HG02938 (cell line): ENCODE measurements around the gene RAB1B.

Experiments
- ATAC-seq: cut with Tn5 transposase; IDR thresholded peaks from one replicate; pipeline ENCODE4 v1.9.1; 2021; ENCODE audit warnings: mild to moderate bottlenecking, moderate library complexity; ENCODE audit not compliant: unreplicated experiment

RAB1B gene

DNA sequence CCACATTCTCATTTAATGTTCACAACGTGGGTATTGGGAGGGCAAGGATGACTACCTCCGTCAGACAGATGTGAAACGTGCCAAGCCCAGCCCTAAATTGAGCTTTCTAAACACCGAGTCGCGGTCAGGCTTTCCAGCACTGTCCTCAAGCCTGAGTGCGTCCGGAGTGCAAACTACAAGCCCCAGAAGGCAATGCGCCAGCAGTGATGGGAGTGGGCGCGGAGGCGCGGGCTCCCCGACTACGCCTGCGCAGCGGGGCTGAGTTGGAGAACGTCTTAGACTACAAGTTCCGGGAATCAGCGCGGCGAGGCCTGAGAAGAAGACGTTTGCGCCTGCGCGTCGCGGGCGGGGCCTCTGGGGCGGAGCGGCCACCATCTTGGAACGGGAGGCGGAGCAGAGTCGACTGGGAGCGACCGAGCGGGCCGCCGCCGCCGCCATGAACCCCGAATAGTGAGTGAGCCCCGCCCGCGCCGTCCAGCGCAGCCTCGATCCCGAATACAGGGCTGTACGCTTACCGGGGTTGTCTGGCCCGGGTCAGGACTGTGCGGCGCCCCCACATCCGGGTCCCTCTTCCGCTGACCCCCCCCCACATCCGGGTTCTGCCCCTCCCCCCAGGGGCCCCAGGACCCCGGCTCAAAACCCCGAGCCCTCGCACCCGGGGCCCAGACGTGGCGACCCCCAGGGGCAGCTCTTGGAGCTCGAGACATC is at the start of gene RAB1B:
RAB1B (plus strand) TSS at position 396 of the 708 bp plus-strand sequence; CDS start at position 437, 41 bp downstream.
- peak; percentile 63 for ATAC-seq

- no peak for ATAC-seq
Measured at GRCh38 chr11:66218846-66219620, 49.4 kb upstream of the RAB1B start.

DNA sequence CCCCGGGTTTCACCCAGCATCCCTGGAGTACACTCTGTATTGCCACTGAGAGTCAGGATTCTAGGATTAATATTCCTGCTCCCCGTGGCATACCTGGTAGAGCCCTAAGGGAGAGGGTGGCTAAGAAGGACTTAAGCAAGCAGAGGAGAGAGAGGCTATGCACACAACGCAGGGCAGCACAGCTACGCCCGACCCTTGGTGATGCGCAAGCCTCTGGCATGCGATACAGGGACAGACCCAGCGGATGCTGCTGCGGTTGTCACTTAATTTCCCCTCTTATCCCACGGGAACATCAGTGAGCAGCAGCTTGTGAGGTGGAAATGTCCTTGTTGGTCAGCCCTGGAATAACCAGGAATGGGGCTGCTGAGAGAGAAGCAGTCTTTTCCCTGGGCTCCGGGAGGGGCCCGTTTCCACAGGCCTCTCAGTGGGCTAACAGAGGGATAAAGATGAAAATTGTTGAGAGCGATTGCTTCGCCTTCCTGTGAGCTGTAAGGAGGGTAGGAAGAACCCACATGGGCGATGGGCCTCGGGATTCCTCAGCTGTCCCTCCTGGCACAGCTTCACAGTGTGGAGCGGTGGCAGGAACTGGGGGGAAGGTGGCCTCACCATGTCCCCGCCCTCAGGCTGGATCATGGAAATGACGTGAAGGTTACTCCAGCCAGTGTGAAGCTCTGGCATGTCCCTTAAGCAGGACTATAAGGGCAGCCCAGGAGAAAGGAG is 48.4 kb upstream of the RAB1B start:
- ATAC-seq = no peak

DNA sequence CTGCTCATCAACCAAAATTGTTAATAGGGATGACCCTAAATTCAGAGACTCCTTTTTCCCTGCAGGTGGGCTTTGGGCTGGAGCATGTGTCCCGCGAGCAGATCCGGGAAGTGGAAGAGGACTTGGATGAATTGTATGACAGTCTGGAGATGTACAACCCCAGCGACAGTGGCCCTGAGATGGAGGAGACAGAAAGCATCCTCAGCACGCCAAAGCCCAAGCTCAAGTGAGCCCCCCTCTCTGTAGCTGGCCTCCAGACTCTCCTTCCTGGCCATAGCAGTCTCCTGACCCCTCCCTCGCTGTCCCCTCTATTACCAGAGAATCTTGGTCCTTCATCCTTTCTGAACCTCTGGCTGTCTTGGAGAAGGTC is 47.9 kb upstream of the RAB1B start:
- ATAC-seq = no peak

- ATAC-seq = no peak
Measured at GRCh38 chr11:66221012-66221411, 47.4 kb upstream of the RAB1B start.

DNA sequence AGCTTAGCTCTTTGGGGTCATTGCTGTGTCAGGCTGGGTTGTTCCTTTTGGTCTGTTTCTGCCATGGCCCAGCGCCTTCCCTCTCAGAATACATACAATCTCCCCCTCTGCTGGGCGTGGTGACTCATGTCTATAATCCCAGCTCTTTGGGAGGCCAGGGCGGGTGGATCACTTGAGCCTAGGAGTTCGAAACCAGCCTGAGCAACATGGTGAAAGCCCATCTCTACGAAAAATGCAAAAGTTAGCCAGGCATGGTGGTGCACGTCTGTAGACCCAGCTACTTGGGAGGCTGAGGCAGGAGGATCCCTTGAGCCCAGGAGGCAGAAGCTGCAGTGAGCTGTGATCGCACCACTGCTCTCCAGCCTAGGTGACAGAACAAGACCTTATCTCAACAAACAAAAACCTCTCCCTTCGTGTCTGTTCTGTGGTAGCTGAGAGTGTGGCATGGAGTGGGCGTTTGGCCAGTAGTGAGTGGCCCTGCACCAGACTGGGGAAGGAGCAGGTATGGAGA is 46.7 kb upstream of the RAB1B start:
- ATAC-seq = no peak

DNA sequence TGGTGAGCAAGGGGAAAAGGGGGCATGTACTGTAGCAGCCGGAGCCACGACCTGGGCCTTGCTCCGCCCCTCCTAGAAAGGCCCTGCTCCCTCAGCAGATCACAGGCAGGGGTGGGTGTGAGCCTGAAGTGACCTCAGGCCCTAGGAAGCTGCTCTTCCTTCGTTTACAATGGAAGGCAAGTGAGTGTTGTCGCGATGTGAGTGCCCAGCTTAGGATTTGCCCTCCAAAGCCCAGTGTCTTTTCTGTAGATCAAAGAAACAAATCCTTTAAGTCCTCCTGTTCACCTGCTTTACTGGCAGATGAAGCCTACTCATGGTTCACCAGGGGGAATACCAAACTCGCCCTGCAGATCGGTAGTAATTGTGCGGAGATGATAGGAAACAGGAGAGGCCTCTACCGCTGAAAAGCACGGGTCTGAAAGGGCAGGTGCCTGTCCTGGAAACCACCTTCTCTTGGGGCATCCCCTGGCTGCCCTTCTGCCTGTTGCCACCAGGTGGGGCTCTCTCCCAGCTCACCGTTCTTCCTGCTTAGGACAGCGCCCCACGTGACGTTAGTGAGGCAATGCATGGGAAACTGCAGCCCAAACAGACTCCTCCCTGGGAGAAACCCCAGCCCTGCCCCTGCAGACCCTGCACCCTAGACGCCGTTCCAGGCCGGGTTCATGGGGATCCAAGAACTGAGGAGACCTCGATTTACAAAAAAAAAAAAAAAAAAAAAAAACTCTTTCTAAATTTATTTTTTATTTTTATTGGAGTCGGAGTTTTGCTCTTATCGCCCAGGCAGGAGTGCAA is 45.9 kb upstream of the RAB1B start:
- peak; percentile 70 for ATAC-seq

GRCh38 chr11:66224226-66224855 is 44.1 kb upstream of the RAB1B start:
- no peak for ATAC-seq

DNA sequence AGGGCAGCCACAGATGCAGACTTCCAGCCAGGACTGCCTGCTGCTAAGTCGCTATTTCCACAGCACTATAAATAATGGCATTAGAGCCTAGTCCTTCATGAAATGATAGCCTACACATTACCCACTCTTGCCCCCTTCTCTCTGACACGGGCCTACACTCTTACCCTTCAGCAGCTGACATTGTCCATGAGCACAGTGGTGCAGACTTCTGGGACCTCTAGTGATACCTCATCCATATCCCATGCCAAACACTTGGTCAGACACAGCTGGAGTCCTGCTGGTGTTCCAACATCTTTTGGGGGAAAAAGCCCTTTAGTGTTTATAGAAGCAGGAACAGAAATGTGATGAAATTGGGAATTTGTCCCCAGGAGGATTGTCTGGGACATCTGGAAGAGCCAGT is 43.4 kb upstream of the RAB1B start:
- no peak for ATAC-seq

DNA sequence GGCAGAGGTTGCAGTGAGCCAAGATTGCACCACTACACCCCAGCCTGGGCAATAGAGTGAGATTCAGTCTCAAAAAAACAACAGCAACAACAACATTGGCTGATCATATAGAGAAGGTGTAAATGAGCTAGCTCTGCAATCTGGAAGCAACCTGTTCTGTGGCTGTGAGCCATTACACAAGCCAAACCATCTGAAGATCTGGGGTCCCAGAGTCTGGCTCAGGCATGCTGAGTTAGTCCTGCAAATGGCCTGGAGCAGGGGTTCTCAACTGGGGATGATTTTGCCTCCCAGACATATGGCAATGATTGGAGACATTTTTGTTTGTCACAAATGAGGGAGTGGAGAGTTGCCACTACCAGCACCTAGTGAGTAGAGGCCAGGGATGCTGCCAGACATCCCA is 42.3 kb upstream of the RAB1B start:
- ATAC-seq = no peak

GRCh38 chr11:66227700-66228099 is 40.7 kb upstream of the RAB1B start:
- ATAC-seq = no peak

DNA sequence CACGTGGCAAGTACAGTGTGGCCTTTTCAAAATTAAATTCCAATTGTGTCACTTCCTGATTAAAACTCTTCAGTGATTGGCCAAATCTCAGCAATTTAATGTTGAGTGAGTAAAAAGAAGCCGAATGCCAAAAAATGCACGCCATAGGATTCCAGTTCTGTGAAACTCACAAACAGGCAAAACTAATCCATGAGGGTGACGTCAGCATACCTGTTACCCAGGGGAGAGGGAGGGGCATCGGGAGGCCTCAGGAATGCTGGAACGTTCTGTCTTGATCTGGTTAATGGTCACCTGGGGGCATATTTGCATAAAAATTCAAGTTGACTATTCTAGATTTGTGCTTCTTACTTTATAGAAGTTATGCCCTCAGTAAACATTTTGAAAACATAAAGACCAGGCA is 39.9 kb upstream of the RAB1B start:
- no peak for ATAC-seq

GRCh38 chr11:66230156-66230555 is 38.3 kb upstream of the RAB1B start:
- no peak for ATAC-seq

GRCh38 chr11:66230978-66231377 is 37.5 kb upstream of the RAB1B start:
- no peak for ATAC-seq

- ATAC-seq = no peak
Measured at GRCh38 chr11:66231561-66231960, 36.9 kb upstream of the RAB1B start.

DNA sequence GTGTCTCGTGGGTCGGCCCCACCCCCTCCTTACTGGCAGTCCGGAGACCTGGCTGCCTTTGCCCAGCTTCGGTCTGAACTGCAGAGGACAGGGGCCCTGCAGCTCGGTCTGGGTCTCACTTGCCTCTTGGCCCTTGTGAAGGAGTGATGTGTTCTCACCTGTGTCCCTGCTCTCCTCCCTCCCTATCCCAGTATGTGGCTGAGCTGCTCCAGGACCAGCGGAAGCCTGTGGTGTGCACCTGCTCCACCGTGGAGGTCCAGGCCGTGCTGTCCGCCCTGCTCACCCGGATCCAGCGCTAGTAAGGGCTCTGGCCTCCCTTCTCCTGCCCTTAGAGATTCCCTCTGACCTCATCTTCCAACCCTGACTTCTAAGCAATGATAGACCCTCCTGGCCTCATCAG is 35.7 kb upstream of the RAB1B start:
- no peak for ATAC-seq

DNA sequence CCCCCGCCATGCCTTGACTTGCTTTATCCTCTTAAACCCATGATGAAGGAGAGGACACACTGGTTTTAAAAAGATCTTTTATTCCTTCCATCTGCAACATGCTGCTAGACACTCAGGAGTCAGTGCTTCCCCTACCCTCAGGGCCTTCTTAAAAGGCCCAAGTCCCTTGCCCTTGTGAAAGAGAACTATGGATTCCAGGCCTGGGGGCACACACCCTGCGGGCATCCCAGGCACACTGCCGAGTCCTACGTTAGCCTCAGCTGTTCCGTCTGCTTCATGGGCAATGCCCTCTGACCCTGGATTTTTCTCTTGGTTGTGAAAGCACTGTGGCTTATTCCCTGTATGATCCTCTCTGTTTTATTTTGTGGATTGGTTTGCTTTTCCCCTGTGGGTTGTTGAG is 35.1 kb upstream of the RAB1B start:
- no peak for ATAC-seq

GRCh38 chr11:66235141-66235540 is 33.3 kb upstream of the RAB1B start:
- no peak for ATAC-seq

DNA sequence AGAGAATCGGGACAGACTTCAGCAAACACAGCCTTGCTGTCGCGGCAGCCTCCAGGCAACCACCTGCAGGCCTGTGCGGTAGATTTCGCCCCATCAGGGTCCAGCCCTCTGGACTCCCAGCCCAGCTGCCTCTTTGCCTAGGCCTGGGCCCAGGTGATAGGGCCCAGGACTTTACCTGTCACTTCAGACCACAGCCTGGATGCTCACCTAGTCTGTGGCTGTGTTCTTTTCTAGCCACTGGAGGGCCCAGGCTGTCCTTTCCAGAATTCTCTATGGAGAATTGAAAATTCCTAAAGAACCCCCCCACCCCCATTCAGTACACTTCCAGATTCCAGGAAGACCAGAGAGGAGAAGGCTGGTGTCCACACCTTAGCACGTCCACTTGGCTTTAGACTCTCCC is 30.6 kb upstream of the RAB1B start:
- ATAC-seq = no peak

DNA sequence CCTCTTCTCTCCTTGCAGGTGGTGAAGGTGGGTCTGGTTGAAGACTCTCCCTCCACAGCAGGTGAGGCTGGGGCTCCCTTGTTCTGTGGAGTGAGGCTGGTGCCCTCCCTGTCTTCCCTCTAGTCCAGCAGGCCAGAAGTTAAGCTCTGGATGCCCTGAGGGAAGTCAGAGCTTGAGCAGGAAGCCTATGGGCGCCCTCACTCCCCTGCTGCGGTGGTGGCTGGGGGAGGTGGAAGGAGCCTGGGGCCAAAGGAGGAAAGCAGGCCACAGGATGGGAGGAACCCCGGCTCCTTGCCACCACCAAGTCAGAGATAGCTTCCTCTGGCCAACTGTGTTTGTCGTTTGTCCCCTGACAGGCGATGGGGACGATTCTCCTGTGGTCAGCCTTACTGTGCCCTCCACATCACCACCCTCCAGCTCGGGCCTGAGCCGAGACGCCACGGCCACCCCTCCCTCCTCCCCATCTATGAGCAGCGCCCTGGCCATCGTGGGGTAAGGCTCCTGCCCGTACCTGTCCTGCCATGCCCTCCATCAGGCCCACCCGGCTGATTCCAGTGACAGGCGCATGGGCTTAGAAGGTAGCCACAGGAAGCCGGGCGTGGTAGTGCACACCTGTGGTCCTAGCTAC is 29.5 kb upstream of the RAB1B start:
- no peak for ATAC-seq
